GM08714 (cell line): Measurements from ENCODE around the gene PRTN3.

ENCODE experiments used
- H3K4me3 ChIP-seq: fragments of 200-500 bp; sonication (Bioruptor generic); 2 replicates; pipeline ENCODE4 v1.5.1; 2014; ENCODE audit warnings: mild to moderate bottlenecking, low read length, inconsistent platforms
- ZNF274 ChIP-seq: IDR thresholded peaks from 2 replicates; pipeline ENCODE4 v1.6.1; 2012; ENCODE audit warnings: mild to moderate bottlenecking, low read depth, low read length

Gene PRTN3

DNA sequence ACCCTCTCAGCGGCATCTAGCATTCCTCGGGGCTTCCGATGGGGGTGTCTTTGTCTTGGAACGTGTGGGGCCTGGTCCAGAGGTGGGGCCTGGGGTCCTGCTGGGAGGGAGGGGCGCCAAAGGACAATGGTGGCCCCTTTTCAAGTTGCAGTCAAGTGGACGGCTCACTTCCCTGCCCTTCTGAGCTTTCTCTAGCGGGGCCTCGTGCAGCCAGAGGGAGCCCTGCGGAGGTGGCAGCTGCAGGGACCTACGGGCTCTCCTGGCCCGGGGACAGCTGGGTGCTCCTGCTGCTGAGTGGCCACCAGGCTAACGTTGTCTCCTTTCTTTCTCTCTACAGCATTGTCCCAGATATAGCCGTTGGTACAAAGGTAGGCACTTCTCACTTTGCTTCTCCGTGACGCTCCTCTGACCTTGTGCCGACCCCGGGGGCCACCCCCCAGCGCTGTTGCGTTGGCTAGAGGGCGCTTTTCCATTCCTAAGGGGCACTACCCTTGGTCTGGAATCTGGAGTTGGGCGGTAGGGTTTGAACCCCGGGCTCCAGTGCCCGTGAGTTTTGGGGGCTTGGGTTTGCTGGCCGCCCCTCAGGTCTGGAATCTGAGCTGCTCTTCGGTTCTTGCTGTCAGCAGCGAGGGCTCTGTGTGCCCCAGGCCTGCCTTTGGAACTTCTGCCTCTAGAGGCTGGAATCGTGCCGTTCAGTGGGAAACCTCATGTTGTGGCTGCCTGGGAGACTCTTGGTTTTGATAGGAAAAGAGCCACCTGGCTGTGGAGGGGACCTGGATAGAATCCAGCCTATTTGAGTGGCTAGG, 41.5 kb upstream of the PRTN3 start:
- peak overlapping the region; percentile 90 for H3K4me3 ChIP-seq
- TF ChIP-seq ZNF274 = no peak

DNA sequence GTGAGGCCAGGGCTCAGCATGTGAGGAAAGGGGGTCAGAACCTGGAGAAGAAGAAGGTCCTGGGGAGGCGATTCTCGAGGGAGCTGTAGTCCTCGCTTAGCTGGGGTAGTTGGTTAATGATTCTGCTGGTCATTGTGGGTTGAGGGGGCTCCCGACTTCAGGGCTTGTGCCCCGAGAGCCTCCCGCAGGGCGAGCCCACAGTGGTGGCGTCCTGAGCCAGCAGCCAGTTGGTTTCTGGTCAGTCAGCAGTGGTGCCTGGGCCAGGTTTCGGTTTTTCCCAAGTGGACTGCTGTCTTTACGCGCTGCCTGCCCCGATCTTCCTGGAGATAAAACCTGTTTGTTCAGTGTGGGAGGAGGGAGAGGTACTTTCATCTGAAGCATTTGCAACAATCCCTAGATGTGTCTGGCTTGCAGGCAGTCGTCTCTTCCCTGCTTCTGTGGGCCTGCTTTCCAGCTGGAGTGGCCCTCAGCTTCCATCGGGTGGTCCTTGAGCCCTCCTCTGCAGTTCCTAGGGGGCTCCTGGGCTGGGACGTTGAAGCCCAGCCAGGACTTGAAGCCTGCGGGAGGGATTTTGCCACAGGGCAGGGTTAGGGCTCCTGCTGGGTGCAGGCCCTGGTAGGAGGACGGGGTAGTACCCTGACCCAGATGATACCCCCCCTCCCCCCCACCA, 40.3 kb upstream of the PRTN3 start:
- no peak for TF ChIP-seq ZNF274
- H3K4me3 ChIP-seq = no peak overlapping the region

DNA sequence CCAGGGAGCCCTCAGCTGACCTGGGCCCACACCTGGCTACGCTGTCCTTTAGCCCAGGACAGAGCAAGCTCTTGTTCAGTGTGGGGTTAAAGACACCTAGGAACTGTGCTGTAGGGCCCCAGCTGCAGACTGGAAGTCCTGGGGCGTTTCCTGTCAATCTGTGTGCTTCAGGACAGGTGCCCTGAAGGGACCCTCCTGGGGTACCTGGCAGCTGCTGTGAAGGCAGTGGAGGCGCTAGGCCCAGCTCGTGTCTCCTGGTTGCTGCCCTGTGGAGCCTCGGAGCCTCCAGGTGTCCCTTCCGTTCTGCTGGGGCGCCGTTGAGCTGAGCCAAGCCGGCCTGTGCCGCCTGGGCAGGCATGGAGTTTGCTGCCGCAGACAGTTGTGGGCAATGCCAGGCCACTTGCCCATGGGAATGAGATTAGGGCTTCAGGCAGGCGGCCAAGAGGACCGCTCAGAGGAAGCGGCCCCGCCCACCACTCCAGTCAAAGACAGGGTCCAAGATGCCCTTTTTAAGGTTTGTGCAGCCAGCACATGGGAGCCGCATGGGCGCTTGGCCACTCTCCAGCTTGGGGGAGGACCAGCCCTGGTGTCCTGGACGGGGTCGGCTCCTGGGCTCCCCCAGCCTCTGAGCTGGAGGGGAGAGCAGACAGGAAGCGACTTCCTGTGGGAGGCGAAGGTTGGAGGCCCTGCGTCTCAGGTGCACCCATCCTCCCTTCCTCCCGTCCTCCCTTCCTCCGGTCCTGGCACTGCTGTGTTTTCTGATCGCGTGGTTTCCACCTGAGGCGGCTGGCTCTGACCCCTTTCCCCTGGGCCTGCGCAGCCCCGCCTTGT, 39.6 kb upstream of the PRTN3 start:
- TF ChIP-seq ZNF274 = no peak
- H3K4me3 ChIP-seq = no peak overlapping the region

DNA sequence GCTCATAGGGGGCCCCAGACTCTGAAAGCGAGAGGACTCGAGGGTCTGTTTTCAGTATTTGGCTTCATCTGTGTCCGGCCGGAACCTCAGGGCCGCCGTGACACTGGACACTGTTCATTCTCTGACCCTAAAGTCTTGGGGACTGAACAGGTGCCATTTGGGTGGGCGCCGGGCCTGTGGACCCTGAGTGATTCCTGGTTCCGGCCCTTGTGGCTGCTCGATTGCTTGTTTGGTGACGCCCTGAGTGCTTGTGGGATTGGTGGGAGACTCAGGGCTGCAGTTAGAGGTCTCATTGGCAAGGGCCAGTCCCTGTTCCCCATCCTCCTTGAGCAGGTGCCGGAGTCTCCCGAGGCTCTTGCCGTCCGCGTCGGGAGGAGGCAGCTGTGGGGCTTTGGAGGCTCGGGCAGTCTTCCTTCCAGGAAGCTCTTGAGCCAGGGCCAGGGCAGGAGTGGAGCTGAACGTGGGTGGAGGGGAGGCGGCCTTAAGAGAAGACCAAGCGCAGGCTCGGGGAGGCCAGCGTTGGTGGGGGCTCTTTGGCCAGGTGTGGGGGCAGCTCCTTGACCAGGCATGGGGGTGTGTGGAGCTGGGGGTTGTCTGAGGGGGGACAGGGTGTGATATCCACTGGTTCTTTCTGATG, 38.8 kb upstream of the PRTN3 start:
- TF ChIP-seq ZNF274 = no peak
- H3K4me3 ChIP-seq = no peak overlapping the region

DNA sequence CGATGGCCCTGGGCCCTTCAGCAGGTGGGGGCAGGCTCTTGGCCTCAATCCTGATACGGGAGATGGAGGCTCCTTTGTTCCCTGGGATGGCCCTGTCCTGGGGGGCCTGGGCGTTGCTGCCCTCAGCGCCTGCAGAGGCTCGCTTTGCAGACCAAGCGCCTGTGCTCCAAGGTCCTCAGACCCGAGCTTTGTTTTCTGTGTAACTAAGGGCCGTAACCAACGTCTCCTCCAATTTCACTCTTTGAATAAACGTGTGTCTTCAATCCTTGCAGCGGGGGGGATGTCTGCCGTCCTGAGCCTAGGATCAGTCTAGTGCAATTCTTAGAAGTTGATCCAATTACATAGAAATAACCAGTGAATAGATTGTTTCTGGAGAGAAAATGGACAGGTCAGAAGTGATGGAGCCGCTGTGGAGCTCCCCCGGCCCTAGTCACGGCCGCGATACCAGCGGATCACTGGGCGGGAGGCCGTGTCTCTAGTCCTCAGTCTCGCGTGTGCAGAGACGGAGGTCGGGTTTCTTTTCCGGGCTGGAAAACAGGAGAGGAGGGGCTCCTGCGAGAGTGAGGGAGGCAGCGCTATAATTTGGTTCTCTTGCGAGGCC, 38.2 kb upstream of the PRTN3 start:
- H3K4me3 ChIP-seq = no peak overlapping the region
- no peak for TF ChIP-seq ZNF274

DNA sequence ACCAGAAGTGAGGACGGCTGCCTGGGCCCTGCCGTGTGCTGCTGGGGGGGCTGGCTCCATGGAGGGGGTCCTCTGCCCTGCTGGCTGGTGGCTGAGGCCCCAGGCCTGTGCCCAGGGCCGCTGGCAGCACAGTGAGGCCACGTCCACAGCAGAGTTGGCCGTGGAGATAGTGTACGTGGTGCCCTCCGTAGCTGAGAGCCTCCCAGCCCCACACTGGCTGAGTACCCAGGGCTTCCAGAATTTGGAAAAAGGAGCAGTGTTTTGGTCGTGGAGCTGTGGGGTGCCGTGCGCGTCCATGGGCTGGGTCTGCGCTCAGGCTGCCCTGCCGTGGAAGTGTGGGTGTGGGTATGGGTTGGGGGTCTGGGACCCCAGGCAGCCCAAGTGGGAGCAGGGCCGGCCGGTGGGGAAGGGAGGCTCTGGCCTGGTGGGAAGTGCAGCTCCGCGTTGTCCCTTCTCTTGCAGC, 37.7 kb upstream of the PRTN3 start:
- no peak overlapping the region for H3K4me3 ChIP-seq
- TF ChIP-seq ZNF274 = no peak

DNA sequence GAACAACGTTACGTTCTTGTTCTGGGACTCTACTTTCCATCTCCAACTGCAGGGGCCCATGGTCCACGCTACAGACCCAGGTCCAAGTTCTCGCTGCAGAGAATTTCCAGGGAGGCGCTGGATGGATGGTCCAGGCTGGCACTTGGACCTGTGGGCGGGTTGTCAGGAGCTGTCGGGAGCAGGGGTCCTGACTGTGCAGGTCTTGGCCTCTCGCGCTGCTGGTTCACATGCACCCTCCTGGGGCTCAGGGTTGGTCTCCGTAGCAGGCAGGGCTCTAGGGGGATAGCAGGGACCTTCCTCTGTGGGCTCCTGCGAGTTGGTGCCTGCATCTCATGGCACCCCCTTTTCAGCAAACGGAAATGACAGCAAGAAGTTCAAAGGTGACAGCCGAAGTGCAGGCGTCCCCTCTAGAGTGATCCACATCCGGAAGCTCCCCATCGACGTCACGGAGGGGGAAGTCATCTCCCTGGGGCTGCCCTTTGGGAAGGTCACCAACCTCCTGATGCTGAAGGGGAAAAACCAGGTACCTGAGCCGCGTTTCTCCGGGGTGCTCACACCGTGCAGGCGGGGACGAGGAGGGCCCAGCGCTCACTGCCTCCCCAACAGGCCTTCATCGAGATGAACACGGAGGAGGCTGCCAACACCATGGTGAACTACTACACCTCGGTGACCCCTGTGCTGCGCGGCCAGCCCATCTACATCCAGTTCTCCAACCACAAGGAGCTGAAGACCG, 36.9 kb upstream of the PRTN3 start:
- TF ChIP-seq ZNF274 = no peak
- no peak overlapping the region for H3K4me3 ChIP-seq

DNA sequence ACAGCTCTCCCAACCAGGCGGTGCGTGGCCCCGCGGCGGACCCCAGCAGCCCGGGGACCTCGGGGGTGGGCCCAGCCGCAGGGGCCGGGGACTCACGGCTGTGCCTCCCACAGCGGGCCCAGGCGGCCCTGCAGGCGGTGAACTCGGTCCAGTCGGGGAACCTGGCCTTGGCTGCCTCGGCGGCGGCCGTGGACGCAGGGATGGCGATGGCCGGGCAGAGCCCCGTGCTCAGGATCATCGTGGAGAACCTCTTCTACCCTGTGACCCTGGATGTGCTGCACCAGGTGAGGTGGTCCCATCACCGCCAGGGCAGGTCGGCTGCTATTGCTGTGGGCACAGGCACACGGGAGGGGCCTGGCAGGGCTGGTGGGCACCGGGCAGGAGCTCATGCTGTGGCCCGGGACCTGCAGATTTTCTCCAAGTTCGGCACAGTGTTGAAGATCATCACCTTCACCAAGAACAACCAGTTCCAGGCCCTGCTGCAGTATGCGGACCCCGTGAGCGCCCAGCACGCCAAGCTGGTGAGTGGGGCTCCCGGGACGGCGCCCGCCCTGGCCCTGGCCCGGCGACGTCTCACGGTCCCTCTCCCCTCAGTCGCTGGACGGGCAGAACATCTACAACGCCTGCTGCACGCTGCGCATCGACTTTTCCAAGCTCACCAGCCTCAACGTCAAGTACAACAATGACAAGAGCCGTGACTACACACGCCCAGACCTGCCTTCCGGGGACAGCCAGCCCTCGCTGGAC, 36.2 kb upstream of the PRTN3 start:
- TF ChIP-seq ZNF274 = no peak
- no peak overlapping the region for H3K4me3 ChIP-seq

DNA sequence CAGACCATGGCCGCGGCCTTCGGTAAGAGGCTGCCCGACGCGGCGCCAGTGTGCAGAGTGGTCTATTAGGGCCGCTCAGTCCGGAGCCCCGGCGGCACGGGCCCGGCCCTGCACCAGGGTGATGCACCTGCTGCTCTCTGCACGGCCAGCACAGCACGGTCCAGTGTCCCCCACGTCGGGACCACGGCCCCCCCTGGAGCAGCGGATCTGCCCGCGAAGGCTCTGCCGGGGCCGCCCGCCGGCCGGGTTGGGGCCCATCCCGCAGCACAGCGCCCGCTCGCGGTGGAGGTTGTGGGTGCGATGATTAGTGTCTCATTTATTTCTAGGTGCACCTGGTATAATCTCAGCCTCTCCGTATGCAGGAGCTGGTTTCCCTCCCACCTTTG, 35.6 kb upstream of the PRTN3 start:
- H3K4me3 ChIP-seq = no peak overlapping the region
- no peak for TF ChIP-seq ZNF274

DNA sequence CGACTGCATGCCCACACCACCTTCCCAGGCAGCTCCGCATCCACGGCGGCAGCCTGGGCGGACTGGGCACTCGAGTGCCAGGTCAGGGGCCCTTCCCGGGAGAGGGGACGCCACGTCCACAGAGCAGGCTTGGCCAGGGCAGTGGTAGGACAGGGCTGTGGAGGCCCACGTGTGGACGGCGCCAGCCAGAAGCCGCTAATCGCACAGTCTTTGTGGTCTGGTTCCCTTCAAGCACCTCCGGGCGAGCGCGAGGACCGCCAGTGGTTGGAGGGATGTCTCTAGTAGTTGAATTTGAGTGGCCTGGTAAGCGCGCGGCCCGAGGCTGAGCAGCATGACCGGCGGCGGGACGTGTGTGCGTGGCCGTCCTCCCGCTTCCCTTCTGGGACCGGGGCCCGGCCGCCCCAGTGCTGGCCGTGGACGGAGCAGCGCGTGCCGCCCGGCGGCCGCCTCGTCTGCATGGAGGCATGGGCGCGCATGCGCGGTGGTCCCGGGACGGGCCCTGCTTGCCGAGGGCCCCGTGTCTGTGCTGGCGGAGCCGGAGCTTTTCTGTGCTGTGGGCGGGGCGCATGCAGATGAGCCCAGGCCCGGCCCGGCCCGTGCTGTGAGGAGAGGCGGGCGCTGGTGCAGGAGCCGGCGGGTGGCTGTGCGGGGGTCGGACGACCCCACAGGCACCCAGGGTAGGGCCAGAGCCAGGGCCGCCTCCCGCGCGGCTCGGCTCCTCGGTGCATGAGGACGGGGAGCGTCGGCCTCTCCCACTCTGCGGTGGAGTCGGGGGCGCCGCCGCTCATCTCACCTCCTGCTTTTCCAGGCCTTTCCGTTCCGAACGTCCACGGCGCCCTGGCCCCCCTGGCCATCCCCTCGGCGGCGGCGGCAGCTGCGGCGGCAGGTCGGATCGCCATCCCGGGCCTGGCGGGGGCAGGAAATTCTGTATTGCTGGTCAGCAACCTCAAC, 34.9 kb upstream of the PRTN3 start:
- H3K4me3 ChIP-seq = no peak overlapping the region
- TF ChIP-seq ZNF274 = no peak

DNA sequence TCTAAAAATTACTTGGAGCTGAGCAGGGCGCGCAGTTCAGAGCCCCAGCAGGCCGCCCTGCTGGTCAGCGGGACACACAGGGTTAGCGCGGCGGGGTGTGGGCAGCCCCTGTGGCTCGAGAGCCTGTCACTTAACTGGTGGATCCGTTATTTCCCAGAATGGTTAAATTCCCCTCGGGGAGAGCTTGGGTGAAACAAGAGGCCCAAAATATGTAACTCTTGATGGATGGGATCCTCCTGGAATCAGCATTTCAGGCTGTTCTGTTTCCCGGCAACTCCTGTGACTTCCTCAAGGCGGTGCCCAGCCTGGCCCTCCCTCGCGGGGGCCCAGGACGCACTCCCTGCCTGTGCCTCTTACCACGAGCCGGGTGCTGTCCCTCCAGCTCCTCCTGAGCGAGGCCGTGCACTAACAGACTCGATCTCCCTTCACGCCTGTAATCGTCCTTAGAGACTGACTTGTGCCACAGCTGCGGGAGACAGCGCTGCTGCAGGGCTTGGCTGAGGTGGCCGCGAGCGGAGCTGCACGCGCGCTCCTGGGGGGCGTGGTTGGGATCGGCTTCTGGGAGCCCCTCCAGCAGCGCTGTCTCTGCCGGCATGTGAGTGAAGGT, 33.9 kb upstream of the PRTN3 start:
- TF ChIP-seq ZNF274 = no peak

More for the DNA sequence above, 33.9 kb upstream of the PRTN3 start:
- no peak overlapping the region for H3K4me3 ChIP-seq
